SH-SY5Y (cell line): ENCODE measurements around the gene HMCN1.

ENCODE experiments used
- GATA2 ChIP-seq: IDR thresholded peaks from 2 replicates; pipeline ENCODE4 v1.6.1; 2011; ENCODE audit warnings: mild to moderate bottlenecking, low read depth, low read length
- GATA3 ChIP-seq: IDR thresholded peaks from 2 replicates; pipeline ENCODE4 v1.6.1; 2011; ENCODE audit warnings: low read depth, mild to moderate bottlenecking, low read length, moderate library complexity

DNA sequence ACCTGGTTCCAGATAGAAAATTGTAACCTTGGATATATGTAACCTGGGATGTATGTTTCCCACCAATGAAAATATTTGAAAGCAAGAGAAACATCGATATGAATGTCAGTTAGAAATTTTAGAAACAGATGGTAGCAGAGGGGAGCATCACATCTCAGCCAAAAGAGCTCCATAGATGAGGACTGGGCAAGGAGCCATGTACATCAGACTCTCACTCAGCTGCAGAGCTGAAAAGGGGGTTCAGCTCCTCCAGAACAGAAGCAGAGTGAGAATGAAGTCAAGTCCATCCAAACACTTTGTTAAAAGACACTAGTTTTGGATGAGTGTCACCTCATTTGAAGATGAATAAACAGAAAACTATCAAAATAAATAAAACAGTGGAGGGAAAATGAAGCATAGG is 202.4 kb downstream of the HMCN1 start:
- TF ChIP-seq GATA2 (no peak), GATA3 (no peak)
